Rectal smooth muscle tissue (tissue), 1 donor: ENCODE measurements around the gene DHODH.
"Not testable (repeated sequence)": the region's sequence is repeated elsewhere in the genome, so short reads cannot be mapped to it uniquely, and the experiment has no call there.

Experiments used
- H3K27ac ChIP-seq: one replicate; pipeline ENCODE4 v1.7.0; 2013; ENCODE audit warnings: low read depth, low read length, inconsistent platforms
- H3K27me3 ChIP-seq: one replicate; pipeline ENCODE4 v1.7.0; 2013; ENCODE audit warnings: low read length; ENCODE audit not compliant: control insufficient read depth, insufficient read depth
- H3K36me3 ChIP-seq: one replicate; pipeline ENCODE4 v1.7.0; 2013; ENCODE audit warnings: low read length; ENCODE audit not compliant: control insufficient read depth, insufficient read depth
- H3K4me1 ChIP-seq: one replicate; pipeline ENCODE4 v1.7.0; 2013; ENCODE audit warnings: low read length; ENCODE audit not compliant: control insufficient read depth, insufficient read depth
- H3K4me3 ChIP-seq: one replicate; pipeline ENCODE4 v1.7.0; 2013; ENCODE audit warnings: low read length
- H3K9ac ChIP-seq: one replicate; pipeline ENCODE4 v1.7.0; 2013; ENCODE audit warnings: low read length

Gene DHODH

GRCh38 chr16:71986131-71986530, 22.4 kb upstream of the DHODH start:
- no peak overlapping the region for H3K4me3 ChIP-seq
- H3K36me3 ChIP-seq, result no peaks in the 10 kb centered on the region
- H3K27me3 ChIP-seq, result no peaks in the 10 kb centered on the region
- no peak overlapping the region for H3K9ac ChIP-seq
- H3K27ac ChIP-seq, result no peak overlapping the region
- H3K4me1 ChIP-seq, result no peaks in the 10 kb centered on the region

- no peak overlapping the region for H3K27ac ChIP-seq
- no peaks in the 10 kb centered on the region for H3K36me3 ChIP-seq
- H3K4me1 ChIP-seq, result no peaks in the 10 kb centered on the region
- no peak overlapping the region for H3K9ac ChIP-seq
- no peak overlapping the region for H3K4me3 ChIP-seq
- H3K27me3 ChIP-seq, result no peaks in the 10 kb centered on the region
These were observed 13.5 kb upstream of the DHODH start for GRCh38 chr16:71995038-71995437.

DNA sequence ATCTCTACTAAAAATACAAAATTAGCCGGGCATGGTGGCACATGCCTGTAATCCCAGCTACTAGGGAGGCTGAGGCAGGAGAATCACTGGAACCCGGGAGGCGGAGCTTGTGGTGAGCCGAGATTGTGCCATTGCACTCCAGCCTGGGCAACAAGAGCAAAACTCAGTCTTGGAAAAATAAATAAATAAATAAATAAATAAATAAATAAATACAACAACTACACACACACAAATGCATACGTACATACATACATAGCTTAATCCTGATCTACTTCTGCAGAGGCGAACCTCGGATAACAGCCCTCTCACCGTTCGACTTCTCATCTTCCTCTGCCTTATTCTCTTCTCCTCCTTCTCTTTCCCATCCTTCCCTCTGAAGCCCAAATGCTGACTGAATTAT, 11.0 kb upstream of the DHODH start:
- H3K27me3 ChIP-seq, H3K9ac ChIP-seq, H3K4me3 ChIP-seq, H3K27ac ChIP-seq, H3K36me3 ChIP-seq, H3K4me1 ChIP-seq: not testable (repeated sequence)

DNA sequence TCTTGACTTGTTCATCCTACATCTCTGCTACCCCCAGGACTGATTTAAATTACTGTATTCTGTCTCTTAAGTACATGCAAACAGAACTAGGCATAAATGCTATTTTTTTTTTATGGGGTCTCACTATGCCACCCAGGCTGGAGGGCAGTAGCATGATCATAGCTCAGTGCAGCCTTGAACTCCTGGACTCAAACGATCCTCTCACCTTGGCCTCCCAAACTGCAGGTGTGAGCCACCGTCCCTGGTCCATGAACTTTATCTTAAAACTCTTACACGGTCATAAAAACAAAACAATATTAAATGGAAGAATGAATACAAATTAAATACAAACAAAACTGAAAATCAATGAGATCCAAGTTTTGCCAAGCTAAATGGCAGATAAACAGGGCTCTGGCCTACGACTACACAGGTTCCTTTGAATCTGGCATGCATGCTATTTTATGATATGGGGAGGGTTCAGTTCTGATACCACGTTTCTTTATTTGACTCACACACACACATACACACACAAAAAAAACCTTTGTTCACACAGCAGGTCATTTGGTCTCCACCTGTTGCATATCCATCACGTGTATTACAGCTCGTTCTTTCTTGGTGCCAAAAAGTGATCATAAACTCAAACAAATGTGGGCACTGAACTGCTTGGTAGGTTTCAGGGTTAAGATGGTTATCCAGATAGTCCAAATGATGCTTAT, 7.2 kb upstream of the DHODH start:
- no peaks in the 10 kb centered on the region for H3K4me1 ChIP-seq
- no peak overlapping the region for H3K27ac ChIP-seq
- no peaks in the 10 kb centered on the region for H3K36me3 ChIP-seq
- no peaks in the 10 kb centered on the region for H3K27me3 ChIP-seq
- no peak overlapping the region for H3K9ac ChIP-seq
- no peak overlapping the region for H3K4me3 ChIP-seq

DNA sequence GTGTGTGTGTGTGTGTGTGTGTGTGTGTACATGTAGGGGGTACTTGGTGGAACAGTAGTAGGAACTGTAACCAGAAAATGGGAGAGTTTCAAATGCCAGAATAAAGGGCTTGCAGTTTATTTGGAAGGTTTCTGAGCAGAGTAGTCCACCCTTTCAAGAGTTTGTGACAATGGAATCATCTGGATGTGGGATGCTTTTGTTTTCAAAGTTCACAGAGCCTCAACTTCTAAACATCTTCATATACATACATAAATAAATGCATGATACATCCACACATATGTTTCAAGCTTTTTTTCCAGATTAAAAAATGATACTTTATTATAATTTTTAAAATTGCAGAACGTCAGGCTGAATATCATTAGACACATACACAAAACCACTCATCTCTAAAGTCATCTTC, 5.9 kb upstream of the DHODH start:
- H3K4me1 ChIP-seq, result no peaks in the 10 kb centered on the region
- no peak overlapping the region for H3K9ac ChIP-seq
- H3K27ac ChIP-seq, result no peak overlapping the region
- H3K36me3 ChIP-seq, result no peaks in the 10 kb centered on the region
- H3K4me3 ChIP-seq, result no peak overlapping the region
- H3K27me3 ChIP-seq, result no peaks in the 10 kb centered on the region

GRCh38 chr16:72008065-72008423, 500 bp upstream of the DHODH start:
- H3K4me3 ChIP-seq, H3K27me3 ChIP-seq, H3K4me1 ChIP-seq, H3K27ac ChIP-seq, H3K9ac ChIP-seq, H3K36me3 ChIP-seq: not testable (repeated sequence)

DNA sequence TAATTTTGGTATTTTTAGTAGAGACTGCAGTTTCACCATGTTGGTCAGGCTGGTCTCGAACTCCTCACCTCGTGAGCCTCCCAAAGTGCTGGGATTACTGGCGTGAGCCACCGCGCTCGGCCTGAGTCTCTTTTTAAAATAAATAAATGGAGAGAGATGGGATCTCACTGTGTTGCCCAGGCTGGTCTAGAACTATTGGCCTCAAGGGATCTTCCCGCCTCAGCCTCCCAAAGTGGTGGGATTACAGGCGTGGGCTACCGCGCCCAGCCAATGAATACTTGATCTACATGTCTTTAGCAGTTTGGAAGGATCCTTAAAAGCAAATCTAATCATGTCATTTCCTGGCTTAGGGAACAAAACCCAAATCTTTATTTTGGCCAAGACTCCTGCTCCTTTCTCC, 1.2 kb downstream of the DHODH start:
- no peaks in the 10 kb centered on the region for H3K27me3 ChIP-seq
- H3K4me3 ChIP-seq, result no peak overlapping the region
- H3K4me1 ChIP-seq, result no peaks in the 10 kb centered on the region
- no peaks in the 10 kb centered on the region for H3K36me3 ChIP-seq
- H3K27ac ChIP-seq, result no peak overlapping the region
- H3K9ac ChIP-seq, result no peak overlapping the region

- Histone ChIP-seq H3K27ac (no peak overlapping the region), H3K36me3 (no peaks in the 10 kb centered on the region), H3K9ac (no peak overlapping the region), H3K27me3 (no peaks in the 10 kb centered on the region), H3K4me1 (no peaks in the 10 kb centered on the region), H3K4me3 (no peak overlapping the region)
These were observed 4.1 kb downstream of the DHODH start for GRCh38 chr16:72012607-72013006.

DNA sequence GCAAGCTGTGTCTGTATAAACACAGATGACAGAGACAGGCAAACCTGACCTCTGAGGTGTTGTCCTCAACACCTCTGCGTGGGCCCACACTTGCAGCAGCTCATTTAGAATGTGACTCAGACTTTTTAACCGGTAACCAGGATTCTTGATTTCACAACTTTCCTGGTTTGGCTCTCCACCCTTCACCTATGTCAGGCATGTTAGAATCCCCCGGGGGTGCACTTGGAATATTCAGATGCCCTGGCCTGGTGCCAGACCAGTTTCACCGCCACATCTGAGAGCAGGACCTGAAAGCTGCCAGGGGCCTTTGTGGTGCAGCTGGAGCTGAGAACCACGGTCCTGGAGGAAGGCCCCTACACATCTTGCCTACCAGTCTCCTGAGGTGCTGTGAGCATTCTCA, 4.8 kb downstream of the DHODH start:
- H3K4me3 ChIP-seq, result no peak overlapping the region

DNA sequence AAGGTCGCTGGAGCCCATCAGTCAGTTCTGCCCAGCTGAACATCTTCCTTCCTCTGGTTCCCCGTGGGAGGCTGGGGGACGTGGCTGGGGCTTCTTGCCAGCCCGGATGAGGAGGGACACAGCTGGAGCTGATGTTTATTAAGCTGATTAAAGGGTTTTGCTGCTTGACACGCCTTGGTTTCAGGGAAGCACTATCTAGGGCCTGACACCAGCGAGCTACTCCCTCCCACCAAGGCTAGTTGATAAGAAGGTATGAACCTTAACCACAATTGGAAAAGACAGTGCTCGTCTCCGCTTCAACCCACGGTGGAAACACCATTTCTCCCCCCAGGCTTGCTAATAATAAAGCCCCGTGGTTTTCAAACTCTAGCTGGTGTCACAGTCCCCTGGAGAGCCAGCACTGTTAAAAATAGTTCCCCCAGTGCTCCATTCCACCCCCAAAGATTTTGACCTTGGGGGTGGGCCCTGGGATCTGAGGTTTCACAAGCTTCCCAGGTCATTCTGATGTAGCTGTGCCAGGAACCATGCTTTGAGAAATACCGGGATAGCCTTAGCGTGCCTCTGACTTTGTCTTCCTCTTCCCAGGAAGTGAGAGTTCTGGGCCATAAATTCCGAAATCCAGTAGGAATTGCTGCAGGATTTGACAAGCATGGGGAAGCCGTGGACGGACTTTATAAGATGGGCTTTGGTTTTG, 5.5 kb downstream of the DHODH start:
- Histone ChIP-seq H3K36me3 (no peaks in the 10 kb centered on the region), H3K27me3 (no peaks in the 10 kb centered on the region), H3K4me1 (no peaks in the 10 kb centered on the region), H3K4me3 (no peak overlapping the region), H3K27ac (no peak overlapping the region), H3K9ac (no peak overlapping the region)

More for the DNA sequence above, 4.8 kb downstream of the DHODH start:
- Histone ChIP-seq H3K4me1 (no peaks in the 10 kb centered on the region), H3K36me3 (no peaks in the 10 kb centered on the region), H3K27me3 (no peaks in the 10 kb centered on the region), H3K27ac (no peak overlapping the region), H3K9ac (no peak overlapping the region)

DNA sequence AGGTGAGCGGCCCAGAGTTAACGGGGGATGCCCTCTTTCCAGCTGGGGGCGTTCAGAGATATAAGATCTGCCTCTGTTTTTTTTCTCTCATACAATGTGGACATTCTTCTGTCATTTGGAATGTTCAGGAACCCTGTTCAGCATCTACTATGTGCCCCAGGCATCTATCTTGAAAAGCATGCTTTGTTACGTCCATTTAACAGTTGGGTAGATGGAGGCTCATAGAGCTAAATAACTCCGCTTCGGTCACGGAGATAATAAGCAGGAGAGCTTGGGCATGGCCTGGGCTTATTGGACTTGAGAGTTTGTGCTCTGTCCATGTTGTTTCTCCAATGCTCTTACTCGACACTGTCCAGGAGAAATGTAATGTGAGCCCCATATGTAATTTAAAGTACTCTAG, 6.1 kb downstream of the DHODH start:
- H3K4me1 ChIP-seq, result no peaks in the 10 kb centered on the region
- no peak overlapping the region for H3K27ac ChIP-seq
- H3K9ac ChIP-seq, result no peak overlapping the region
- no peak overlapping the region for H3K4me3 ChIP-seq
- no peaks in the 10 kb centered on the region for H3K36me3 ChIP-seq
- H3K27me3 ChIP-seq, result no peaks in the 10 kb centered on the region

DNA sequence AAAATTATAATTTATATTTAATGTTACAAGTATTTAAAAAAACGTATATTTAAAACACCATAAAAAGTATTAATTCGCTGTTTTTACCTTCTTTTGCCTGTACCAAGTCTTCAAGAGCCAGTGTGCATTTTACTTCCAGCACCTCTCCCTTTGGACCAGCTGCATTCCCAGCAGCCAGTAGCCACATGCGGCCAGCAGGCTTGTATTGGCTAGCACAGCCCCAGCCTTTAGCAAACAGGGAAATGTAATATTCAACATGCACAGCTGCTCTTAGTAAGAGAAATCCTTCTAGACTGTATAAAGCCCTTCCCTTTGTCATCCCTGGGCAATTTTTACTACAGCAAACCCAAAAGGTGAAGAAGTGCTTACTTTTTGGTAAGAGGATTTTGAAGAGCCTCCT, 6.6 kb downstream of the DHODH start:
- Histone ChIP-seq H3K4me1 (no peaks in the 10 kb centered on the region), H3K27ac (no peak overlapping the region), H3K27me3 (no peaks in the 10 kb centered on the region), H3K4me3 (no peak overlapping the region), H3K36me3 (no peaks in the 10 kb centered on the region), H3K9ac (no peak overlapping the region)

DNA sequence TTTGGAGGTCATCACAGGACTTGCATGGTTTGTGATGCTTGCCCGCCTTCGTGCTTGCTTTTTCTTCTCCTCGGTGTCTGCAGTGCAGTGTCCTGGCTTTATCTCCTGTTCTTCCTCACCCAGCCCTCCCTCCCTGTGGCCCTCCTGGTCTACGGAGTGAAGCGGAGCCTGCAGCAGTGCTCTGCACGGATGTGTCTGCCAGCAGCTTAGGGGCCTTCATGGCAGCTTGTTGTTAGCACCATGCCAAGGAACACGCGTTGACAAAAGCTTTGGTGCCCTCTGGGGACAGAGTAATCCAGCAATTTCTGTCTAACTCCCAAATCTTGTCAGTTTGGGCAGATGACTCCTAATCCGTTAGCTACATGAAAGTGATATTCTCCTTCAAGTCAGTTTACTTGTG, 9.9 kb downstream of the DHODH start:
- Histone ChIP-seq H3K36me3 (peaks cover 5% of the 10 kb centered on the region), H3K4me1 (no peaks in the 10 kb centered on the region), H3K9ac (no peak overlapping the region), H3K27me3 (no peaks in the 10 kb centered on the region), H3K4me3 (no peak overlapping the region), H3K27ac (no peak overlapping the region)
